Lower leg skin (tissue), 3 donors: ENCODE measurements around the gene BLVRB.

ENCODE experiments used
- POLR2A ChIP-seq, 2 donors: fragments of 450-650 bp; IDR thresholded peaks; one replicate each; pipeline ENCODE4 v1.6.1; 2016 to 2017; ENCODE audit warnings: antibody characterized with exemption in 2 of 2, mild to moderate bottlenecking in 1 of 2, moderate library complexity in 1 of 2
- TF ChIP-seq, protein P1 (sequence below), 3 donors: fragments of 450-650 bp; IDR thresholded peaks; one replicate each; pipeline ENCODE4 v1.5.1; 2016; ENCODE audit warnings: antibody characterized with exemption in 3 of 3, mild to moderate bottlenecking in 3 of 3, moderate library complexity in 2 of 3

DNA sequence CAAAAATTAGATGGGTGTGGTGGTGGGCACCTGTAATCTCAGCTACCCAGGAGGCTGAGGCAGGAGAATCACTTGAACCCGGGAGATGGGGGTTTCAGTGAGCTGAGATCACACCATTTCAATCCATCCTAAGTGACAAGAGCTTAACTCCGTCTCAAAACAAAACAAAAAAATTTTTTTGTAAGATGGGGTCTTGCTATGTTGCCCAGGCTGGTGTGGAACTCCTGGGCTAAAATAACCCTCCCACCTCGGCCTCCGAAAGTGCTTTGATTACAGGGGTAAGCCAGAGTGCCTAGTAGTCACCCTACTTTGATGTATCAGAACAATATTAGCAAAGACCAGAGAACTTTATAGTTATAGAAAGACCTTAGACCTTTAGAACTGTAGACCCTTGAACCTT, 9.2 kb upstream of the BLVRB start:
- no peak for TF ChIP-seq POLR2A (IDR thresholded peaks at IDR 0.05)
- TF ChIP-seq, protein P1, sequence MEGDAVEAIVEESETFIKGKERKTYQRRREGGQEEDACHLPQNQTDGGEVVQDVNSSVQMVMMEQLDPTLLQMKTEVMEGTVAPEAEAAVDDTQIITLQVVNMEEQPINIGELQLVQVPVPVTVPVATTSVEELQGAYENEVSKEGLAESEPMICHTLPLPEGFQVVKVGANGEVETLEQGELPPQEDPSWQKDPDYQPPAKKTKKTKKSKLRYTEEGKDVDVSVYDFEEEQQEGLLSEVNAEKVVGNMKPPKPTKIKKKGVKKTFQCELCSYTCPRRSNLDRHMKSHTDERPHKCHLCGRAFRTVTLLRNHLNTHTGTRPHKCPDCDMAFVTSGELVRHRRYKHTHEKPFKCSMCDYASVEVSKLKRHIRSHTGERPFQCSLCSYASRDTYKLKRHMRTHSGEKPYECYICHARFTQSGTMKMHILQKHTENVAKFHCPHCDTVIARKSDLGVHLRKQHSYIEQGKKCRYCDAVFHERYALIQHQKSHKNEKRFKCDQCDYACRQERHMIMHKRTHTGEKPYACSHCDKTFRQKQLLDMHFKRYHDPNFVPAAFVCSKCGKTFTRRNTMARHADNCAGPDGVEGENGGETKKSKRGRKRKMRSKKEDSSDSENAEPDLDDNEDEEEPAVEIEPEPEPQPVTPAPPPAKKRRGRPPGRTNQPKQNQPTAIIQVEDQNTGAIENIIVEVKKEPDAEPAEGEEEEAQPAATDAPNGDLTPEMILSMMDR (IDR thresholded peaks at IDR 0.05), result no peak
